ENCODE measurements around the gene UBASH3A. TPM values are rescaled to one million over a fixed set of nuclear protein-coding genes. Genes with fewer than 3 reads are reported as not detected.

UBASH3A gene
- total RNA-seq, 3 donors from 2014 or later = 0.32 to 1.5 (median 0.66) TPM

DNA sequence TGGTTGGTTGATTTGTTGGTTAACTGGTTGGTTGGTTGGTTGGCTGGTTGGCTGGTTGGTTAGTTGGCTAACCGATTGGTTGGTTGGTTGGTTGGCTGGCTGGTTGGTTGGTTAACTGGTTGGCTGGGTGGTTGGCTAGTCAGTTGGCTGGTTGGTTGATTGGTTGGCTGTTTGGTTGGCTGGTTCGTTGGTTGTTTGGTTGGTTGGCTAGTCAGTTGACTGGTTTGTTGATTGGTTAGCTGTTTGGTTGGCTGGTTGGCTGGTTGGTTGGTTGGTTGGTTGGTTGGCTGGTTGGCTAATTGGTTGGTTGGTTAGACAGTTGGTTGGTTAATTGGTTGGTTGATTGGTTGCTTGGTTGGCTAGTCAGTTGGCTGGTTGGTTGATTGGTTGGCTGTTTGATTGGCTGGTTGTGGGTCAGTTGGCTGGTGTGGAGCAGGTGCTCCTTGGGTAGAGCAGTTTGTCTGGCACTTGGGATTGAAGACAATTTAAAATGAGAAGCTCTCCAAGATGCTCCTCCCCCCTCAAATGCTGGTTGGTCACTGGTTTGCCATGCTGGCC, 85.4 kb downstream of the UBASH3A start:
- Histone ChIP-seq H3K27me3 (no peaks in the 10 kb centered on the region), H3K4me1 (no peaks in the 10 kb centered on the region), H3K4me3 (no peak overlapping the region), H3K27ac (no peak overlapping the region), H3K36me3 (no peaks in the 10 kb centered on the region), H3K9me3 (no peaks in the 10 kb centered on the region)
- intact Hi-C loops (cut with DNase I; ENCODE audit: low total_unique reads) = no loop called here
- TF ChIP-seq, protein P1, sequence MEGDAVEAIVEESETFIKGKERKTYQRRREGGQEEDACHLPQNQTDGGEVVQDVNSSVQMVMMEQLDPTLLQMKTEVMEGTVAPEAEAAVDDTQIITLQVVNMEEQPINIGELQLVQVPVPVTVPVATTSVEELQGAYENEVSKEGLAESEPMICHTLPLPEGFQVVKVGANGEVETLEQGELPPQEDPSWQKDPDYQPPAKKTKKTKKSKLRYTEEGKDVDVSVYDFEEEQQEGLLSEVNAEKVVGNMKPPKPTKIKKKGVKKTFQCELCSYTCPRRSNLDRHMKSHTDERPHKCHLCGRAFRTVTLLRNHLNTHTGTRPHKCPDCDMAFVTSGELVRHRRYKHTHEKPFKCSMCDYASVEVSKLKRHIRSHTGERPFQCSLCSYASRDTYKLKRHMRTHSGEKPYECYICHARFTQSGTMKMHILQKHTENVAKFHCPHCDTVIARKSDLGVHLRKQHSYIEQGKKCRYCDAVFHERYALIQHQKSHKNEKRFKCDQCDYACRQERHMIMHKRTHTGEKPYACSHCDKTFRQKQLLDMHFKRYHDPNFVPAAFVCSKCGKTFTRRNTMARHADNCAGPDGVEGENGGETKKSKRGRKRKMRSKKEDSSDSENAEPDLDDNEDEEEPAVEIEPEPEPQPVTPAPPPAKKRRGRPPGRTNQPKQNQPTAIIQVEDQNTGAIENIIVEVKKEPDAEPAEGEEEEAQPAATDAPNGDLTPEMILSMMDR (IDR thresholded peaks at IDR 0.05) = no peak
- TF ChIP-seq POLR2A (IDR thresholded peaks at IDR 0.05) (no peak), POLR2AphosphoS5 (IDR thresholded peaks at IDR 0.05) (no peak)
- DNase-seq (ENCODE audit: low spot score in 2 of 2) = no peak

DNA sequence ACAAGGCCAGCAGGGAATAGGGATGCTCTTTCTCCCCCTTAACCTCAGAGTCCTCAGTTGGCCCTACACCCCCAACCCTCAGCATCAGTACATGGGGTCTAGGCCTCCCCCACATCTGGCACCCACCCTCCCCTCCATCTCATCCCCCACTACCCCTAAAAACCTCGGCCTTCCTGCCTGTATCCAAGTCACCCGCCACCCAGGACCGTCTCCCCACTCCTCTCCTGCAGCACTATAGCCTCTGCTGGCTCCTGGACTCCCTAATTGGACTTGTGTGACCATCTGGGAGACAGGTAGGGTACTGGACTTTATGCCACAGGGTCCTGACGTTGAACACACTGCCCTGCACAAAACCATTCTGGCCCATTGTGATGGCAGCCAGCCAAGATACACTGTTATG, 86.3 kb downstream of the UBASH3A start:
- Histone ChIP-seq H3K4me1 (no peaks in the 10 kb centered on the region), H3K4me3 (no peak overlapping the region), H3K27me3 (no peaks in the 10 kb centered on the region), H3K9me3 (no peaks in the 10 kb centered on the region), H3K27ac (no peak overlapping the region), H3K36me3 (no peaks in the 10 kb centered on the region)
- no peak for DNase-seq (ENCODE audit: low spot score in 2 of 2)
- intact Hi-C loops (cut with DNase I; ENCODE audit: low total_unique reads) = no loop called here
- TF ChIP-seq, protein P1 (IDR thresholded peaks at IDR 0.05) = no peak
- TF ChIP-seq POLR2AphosphoS5 (IDR thresholded peaks at IDR 0.05) (no peak), POLR2A (IDR thresholded peaks at IDR 0.05) (no peak)

DNA sequence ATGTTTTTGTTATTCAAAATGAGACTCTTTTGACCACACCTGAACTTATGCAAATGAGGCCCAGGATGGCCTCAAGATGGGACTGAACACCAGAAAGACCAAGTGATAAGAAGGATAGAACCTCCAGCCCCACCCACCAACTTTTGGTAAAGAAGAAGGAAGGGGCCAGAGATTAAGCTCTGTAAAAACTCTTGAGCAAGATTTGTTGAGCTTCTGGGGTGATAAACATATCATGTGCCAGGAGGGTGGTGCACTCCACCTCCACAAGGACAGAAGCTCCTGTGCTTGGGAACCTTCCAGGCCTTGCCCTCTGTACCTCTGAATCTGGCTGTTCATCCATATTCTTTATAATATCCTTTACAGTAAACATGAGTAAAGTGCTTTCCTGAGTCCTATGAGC, 87.0 kb downstream of the UBASH3A start:
- H3K36me3 ChIP-seq = no peaks in the 10 kb centered on the region
- no peak for TF ChIP-seq POLR2AphosphoS5 (IDR thresholded peaks at IDR 0.05)
- TF ChIP-seq, protein P1 (IDR thresholded peaks at IDR 0.05) = no peak
- TF ChIP-seq POLR2A (IDR thresholded peaks at IDR 0.05) = no peak
- intact Hi-C loops (cut with DNase I; ENCODE audit: low total_unique reads) = no loop called here
- no peaks in the 10 kb centered on the region for H3K4me1 ChIP-seq
- H3K4me3 ChIP-seq = no peak overlapping the region
- DNase-seq (ENCODE audit: low spot score in 2 of 2) = no peak
- H3K27me3 ChIP-seq = no peaks in the 10 kb centered on the region
- H3K27ac ChIP-seq = no peak overlapping the region
- H3K9me3 ChIP-seq = no peaks in the 10 kb centered on the region

DNA sequence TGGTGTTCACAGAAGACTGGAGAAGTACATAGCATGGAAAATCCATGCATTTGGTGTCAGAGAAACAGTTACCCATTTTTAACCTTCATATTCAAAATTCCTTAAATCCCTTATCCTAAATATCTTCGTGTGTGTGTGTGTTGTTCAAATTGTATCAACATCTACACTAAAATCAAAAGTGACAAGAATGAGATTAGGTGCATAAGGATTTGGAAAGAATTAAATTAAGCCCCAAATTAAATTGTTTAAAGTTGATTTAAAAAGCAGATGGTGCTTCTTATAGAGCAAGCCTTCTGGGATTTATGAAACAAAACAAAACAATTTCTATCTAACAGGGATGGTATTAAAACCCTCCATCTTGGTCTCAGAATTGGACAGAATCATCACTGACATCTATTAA, 87.6 kb downstream of the UBASH3A start:
- TF ChIP-seq, protein P1 (IDR thresholded peaks at IDR 0.05) = no peak
- TF ChIP-seq POLR2A (IDR thresholded peaks at IDR 0.05) = no peak
- no peak for TF ChIP-seq POLR2AphosphoS5 (IDR thresholded peaks at IDR 0.05)
- Histone ChIP-seq H3K4me1 (no peaks in the 10 kb centered on the region), H3K27ac (no peak overlapping the region), H3K36me3 (no peaks in the 10 kb centered on the region), H3K27me3 (no peaks in the 10 kb centered on the region), H3K9me3 (no peaks in the 10 kb centered on the region), H3K4me3 (no peak overlapping the region)
- DNase-seq (ENCODE audit: low spot score in 2 of 2) = no peak
- intact Hi-C loops (cut with DNase I; ENCODE audit: low total_unique reads) = no loop called here

DNA sequence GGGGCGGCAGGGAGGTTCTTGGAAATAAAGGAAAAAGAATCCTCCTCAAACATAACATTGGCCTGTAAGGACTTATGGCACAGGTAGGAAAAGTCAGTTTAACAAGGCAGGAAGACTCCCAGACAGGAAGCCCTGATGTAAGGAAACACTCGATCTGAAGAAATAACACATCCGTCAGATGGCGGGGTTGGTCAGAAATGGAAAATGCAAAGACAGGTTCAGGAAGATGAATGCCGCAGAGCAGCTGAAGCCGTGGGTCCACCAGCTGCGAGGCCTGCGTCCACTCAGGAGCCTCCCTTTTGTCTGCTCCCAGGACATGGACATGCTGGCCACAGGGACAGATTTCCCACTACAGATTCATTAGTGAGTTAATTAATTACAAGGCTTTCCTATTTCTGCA, 88.5 kb downstream of the UBASH3A start:
- no peak overlapping the region for H3K4me3 ChIP-seq
- no peaks in the 10 kb centered on the region for H3K9me3 ChIP-seq
- no peaks in the 10 kb centered on the region for H3K27me3 ChIP-seq
- H3K4me1 ChIP-seq = no peaks in the 10 kb centered on the region
- TF ChIP-seq POLR2AphosphoS5 (IDR thresholded peaks at IDR 0.05) (no peak), POLR2A (IDR thresholded peaks at IDR 0.05) (no peak)
- TF ChIP-seq, protein P1 (IDR thresholded peaks at IDR 0.05) = no peak
- intact Hi-C loops (cut with DNase I; ENCODE audit: low total_unique reads) = no loop called here
- no peak overlapping the region for H3K27ac ChIP-seq
- H3K36me3 ChIP-seq = no peaks in the 10 kb centered on the region
- no peak for DNase-seq (ENCODE audit: low spot score in 2 of 2)
